Endothelial cell (in vitro differentiated cells): ENCODE measurements around the gene PRKD1. TPM values are rescaled to one million over a fixed set of nuclear protein-coding genes. Genes with fewer than 3 reads are reported as not detected.

Source experiments
- DNase-seq: peaks from one replicate; pipeline ENCODE4 v3.0.0; 2021; ENCODE audit warnings: low spot score
- H3K27ac Mint-ChIP-seq: one replicate; pipeline ENCODE4 v1.8.0; 2021; ENCODE audit warnings: mixed read lengths, inconsistent platforms; ENCODE audit not compliant: unreplicated experiment
- H3K27me3 Mint-ChIP-seq: one replicate; pipeline ENCODE4 v1.8.0; 2021; ENCODE audit warnings: mild to moderate bottlenecking, moderate library complexity, mixed read lengths, inconsistent platforms; ENCODE audit not compliant: unreplicated experiment
- H3K36me3 Mint-ChIP-seq: one replicate; pipeline ENCODE4 v1.8.0; 2021; ENCODE audit warnings: mild to moderate bottlenecking, low read depth, mixed read lengths, inconsistent platforms; ENCODE audit not compliant: unreplicated experiment
- H3K4me1 Mint-ChIP-seq: one replicate; pipeline ENCODE4 v1.8.0; 2021; ENCODE audit warnings: mild to moderate bottlenecking, mixed read lengths, inconsistent platforms; ENCODE audit not compliant: unreplicated experiment
- H3K4me3 Mint-ChIP-seq: one replicate; pipeline ENCODE4 v1.8.0; 2021; ENCODE audit warnings: mild to moderate bottlenecking, mixed read lengths, inconsistent platforms; ENCODE audit not compliant: unreplicated experiment
- H3K9me3 Mint-ChIP-seq: one replicate; pipeline ENCODE4 v1.8.0; 2021; ENCODE audit warnings: mixed read lengths, inconsistent platforms; ENCODE audit not compliant: unreplicated experiment
- total RNA-seq: library from RNA; stranded (reverse); fragmentation: NEBNext Ultra II Directional; extraction: Animal tissue kit (Norgen Biotek cat#: 25700); gene quantifications from one replicate; pipeline ENCODE4 v1.2.1, GENCODE V29; 2021; ENCODE audit not compliant: unreplicated experiment
- TF ChIP-seq, protein P1 (sequence below): fragments of 200-600 bp; sonication (generic); IDR thresholded peaks from one replicate; pipeline ENCODE4 v1.5.0; 2021; ENCODE audit warnings: antibody characterized with exemption; ENCODE audit not compliant: unreplicated experiment

PRKD1 gene
- total RNA-seq, 1 donor from 2014 or later, result 9.0 TPM

DNA sequence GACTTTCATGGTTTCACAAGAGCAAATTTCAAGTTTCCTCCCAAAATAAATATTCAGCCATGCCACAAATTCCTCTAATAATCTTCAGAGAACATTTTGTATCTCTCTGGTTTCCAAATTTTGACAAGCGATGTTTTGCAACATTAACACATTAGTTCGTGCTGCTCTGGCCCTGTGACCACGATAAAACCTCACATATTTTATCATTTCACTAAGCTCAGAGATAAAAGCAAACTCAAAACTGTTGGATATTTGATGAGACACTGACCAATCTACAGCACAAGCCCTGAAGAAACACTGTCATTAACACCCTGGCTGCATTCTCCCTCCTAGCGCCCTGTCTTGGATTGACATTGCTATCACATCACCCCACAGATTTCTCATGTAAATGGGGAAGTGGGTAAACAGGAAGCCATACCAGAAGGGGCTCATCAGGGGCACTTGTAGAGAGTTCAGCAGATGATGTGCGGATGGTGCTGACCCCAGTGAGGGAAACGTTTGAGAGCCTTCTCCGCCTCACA, 264.3 kb downstream of the PRKD1 start:
- Mint-ChIP-seq H3K9me3 (no peaks in the 10 kb centered on the region), H3K27me3 (no peaks in the 10 kb centered on the region), H3K4me3 (no peak overlapping the region), H3K27ac (no peak overlapping the region), H3K4me1 (no peaks in the 10 kb centered on the region), H3K36me3 (no peaks in the 10 kb centered on the region)
- TF ChIP-seq, protein P1, sequence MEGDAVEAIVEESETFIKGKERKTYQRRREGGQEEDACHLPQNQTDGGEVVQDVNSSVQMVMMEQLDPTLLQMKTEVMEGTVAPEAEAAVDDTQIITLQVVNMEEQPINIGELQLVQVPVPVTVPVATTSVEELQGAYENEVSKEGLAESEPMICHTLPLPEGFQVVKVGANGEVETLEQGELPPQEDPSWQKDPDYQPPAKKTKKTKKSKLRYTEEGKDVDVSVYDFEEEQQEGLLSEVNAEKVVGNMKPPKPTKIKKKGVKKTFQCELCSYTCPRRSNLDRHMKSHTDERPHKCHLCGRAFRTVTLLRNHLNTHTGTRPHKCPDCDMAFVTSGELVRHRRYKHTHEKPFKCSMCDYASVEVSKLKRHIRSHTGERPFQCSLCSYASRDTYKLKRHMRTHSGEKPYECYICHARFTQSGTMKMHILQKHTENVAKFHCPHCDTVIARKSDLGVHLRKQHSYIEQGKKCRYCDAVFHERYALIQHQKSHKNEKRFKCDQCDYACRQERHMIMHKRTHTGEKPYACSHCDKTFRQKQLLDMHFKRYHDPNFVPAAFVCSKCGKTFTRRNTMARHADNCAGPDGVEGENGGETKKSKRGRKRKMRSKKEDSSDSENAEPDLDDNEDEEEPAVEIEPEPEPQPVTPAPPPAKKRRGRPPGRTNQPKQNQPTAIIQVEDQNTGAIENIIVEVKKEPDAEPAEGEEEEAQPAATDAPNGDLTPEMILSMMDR, result no peak
- DNase-seq, result no peak

DNA sequence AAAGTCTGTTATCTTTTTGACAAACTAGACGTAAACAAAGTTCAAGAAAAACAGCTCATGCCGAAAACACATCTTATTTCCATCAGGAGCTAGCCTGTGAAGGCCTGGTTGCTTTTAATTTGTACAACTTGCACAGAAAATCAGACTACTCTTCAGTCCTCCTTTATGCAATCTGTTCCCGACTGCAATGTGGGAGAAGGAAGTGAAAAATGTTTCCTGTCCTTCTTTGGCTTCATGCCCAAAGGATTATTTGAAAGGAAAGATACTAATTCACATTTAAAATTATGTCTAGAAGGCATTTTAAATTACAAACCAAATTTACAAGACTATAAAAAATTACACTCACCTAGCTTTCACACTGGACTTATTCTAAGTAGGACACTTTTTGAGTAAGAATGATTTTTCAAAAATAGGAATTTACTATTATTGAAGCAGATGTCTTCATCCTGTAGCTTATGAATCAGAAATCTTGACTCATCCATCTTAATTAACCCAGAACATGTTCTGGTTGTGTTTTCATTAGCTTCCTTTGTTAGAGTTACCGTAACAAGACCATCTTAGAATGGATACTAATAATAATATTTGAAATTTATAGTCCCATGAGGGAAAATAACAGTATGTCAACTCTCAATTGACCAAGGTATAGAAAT, 272.6 kb downstream of the PRKD1 start:
- Mint-ChIP-seq H3K36me3 (peaks cover 3% of the 10 kb centered on the region), H3K4me3 (no peak overlapping the region), H3K9me3 (no peaks in the 10 kb centered on the region), H3K27ac (no peak overlapping the region), H3K4me1 (no peaks in the 10 kb centered on the region), H3K27me3 (no peaks in the 10 kb centered on the region)
- TF ChIP-seq, protein P1, result no peak
- DNase-seq, result no peak

DNA sequence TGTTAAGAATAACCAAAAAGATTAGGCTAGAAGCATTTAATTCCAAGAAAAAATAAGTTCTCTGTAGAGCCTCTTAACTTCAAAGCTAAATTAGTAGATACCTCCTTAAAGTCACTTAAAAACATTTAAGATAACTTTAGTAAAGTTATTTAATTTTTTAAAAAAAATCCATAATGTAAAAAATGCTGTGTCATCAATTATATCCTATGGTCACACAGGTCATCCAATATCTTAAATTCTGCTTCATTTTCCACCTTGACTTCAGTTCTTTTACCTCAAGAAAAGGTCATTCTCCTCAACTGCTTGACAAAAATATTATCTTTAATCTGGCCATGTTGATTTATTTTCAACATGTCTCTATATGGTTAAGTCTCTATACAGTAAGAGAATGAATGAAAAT, 274.3 kb downstream of the PRKD1 start:
- peaks cover 7% of the 10 kb centered on the region for H3K36me3 Mint-ChIP-seq
- no peaks in the 10 kb centered on the region for H3K27me3 Mint-ChIP-seq
- no peaks in the 10 kb centered on the region for H3K4me1 Mint-ChIP-seq
- TF ChIP-seq, protein P1, result no peak
- H3K9me3 Mint-ChIP-seq, result peaks cover 5% of the 10 kb centered on the region
- H3K4me3 Mint-ChIP-seq, result no peak overlapping the region
- H3K27ac Mint-ChIP-seq, result no peak overlapping the region
- DNase-seq, result no peak

DNA sequence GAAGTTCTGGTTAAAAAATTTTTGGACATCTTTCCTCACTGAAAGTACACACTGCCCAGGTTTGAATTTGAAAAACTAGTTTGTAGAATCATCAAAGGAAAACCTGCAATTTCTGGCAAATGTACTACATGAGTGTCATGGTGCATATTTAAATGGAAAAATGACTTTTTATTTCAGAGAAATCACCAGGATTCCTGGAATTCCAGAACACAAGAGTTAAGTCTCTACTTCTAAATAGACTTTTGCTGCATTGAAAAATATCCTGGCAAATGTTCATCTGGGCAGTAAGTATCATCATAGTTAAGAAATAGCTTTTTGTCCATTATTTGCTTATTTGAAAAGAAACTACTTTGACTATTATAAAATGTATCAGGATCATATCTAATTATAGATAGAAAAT, 275.1 kb downstream of the PRKD1 start:
- TF ChIP-seq, protein P1, result no peak

DNA sequence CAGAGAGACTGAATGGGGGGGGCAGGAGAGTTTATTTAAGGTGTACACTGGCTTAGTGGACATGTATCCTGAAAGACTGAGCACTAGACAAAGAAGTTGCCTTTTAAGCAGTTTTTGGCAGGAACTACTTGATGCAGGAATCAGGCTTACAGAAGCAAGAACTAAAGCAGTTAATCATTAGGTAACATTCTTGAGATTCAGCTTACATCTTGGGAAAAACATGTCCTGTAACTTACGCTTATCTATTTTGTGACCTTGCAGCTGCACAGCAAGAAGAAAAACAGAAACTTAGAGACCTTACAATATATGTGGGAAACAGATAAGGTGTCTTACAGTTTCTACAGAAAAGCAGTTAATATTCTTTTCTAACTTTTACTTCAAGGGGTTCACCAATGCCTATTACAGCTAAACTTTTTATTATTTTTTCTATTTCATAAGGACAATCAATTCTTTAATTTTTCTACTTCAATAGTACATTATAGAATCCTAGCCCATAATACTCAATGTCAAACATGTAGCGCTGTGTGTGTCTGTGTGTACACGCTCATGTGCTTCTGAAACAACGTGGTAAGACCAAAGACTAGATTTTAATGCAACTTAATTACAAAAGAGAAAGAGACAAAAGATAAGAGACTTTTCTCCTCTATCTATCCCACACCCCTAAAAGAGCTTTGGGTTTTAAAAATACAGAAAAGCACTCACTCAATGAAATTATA, 276.9 kb downstream of the PRKD1 start:
- H3K27me3 Mint-ChIP-seq, result no peaks in the 10 kb centered on the region
- no peak overlapping the region for H3K27ac Mint-ChIP-seq
- TF ChIP-seq, protein P1, result no peak
- H3K4me3 Mint-ChIP-seq, result no peak overlapping the region
- H3K4me1 Mint-ChIP-seq, result no peaks in the 10 kb centered on the region
- peaks cover 16% of the 10 kb centered on the region for H3K9me3 Mint-ChIP-seq
- peaks cover 13% of the 10 kb centered on the region for H3K36me3 Mint-ChIP-seq
- DNase-seq, result no peak

More for the DNA sequence above, 275.1 kb downstream of the PRKD1 start:
- Mint-ChIP-seq H3K9me3 (peaks cover 12% of the 10 kb centered on the region), H3K4me3 (no peak overlapping the region), H3K27ac (no peak overlapping the region), H3K4me1 (no peaks in the 10 kb centered on the region), H3K27me3 (no peaks in the 10 kb centered on the region), H3K36me3 (peaks cover 8% of the 10 kb centered on the region)
- DNase-seq, result no peak
